Mesothelial cell of epicardium (in vitro differentiated cells): Measurements from ENCODE around the gene ZSWIM3. TPM values are rescaled to one million over a fixed set of nuclear protein-coding genes. Genes with fewer than 3 reads are reported as not detected.

Source experiments
- DNase-seq, 2 experiments: peaks; one replicate each; pipeline ENCODE4 v3.0.0; 2021; ENCODE audit warnings: low spot score in 2 of 2; ENCODE audit not compliant: unreplicated experiment in 2 of 2
- H3K27ac Mint-ChIP-seq: 2 replicates; pipeline ENCODE4 v1.8.0; 2021; ENCODE audit warnings: mixed read lengths
- H3K27me3 Mint-ChIP-seq: 2 replicates; pipeline ENCODE4 v1.8.0; 2021; ENCODE audit warnings: low read depth, mixed read lengths
- H3K36me3 Mint-ChIP-seq: 2 replicates; pipeline ENCODE4 v1.8.0; 2021; ENCODE audit warnings: mixed read lengths
- H3K4me1 Mint-ChIP-seq: 2 replicates; pipeline ENCODE4 v1.8.0; 2021; ENCODE audit warnings: mixed read lengths
- H3K4me3 Mint-ChIP-seq: 2 replicates; pipeline ENCODE4 v1.8.0; 2021; ENCODE audit warnings: mild to moderate bottlenecking, moderate library complexity, mixed read lengths
- H3K9me3 Mint-ChIP-seq: 2 replicates; pipeline ENCODE4 v1.8.0; 2021; ENCODE audit warnings: mixed read lengths
- CTCF ChIP-seq: fragments of 200-600 bp; sonication (generic); IDR thresholded peaks from one replicate; pipeline ENCODE4 v1.5.0; 2021; ENCODE audit warnings: antibody characterized with exemption; ENCODE audit not compliant: unreplicated experiment
- total RNA-seq: library from RNA; stranded (reverse); gene quantifications from 3 replicates; pipeline ENCODE4 v1.2.1, GENCODE V29; 2021

The ZSWIM3 gene
- total RNA-seq, 1 donor from 2014 or later, result 4.6 TPM

GRCh38 chr20:45833883-45834796 is 23.3 kb upstream of the ZSWIM3 start:
- Mint-ChIP-seq H3K27ac (peak overlapping the region; percentile 21), H3K9me3 (no peaks in the 10 kb centered on the region), H3K27me3 (no peaks in the 10 kb centered on the region), H3K36me3 (no peaks in the 10 kb centered on the region), H3K4me1 (peaks cover 22% of the 10 kb centered on the region), H3K4me3 (peak overlapping the region; percentile 75)
- TF ChIP-seq CTCF, result no peak
- peak; percentile 43 to 74 for DNase-seq

GRCh38 chr20:45834797-45835161 is 22.6 kb upstream of the ZSWIM3 start:
- no peaks in the 10 kb centered on the region for H3K36me3 Mint-ChIP-seq
- H3K27ac Mint-ChIP-seq, result peak overlapping the region; percentile 21
- H3K9me3 Mint-ChIP-seq, result no peaks in the 10 kb centered on the region
- peaks cover 22% of the 10 kb centered on the region for H3K4me1 Mint-ChIP-seq
- no peak for DNase-seq
- H3K27me3 Mint-ChIP-seq, result no peaks in the 10 kb centered on the region
- TF ChIP-seq CTCF, result no peak
- peak overlapping the region; percentile 75 for H3K4me3 Mint-ChIP-seq

DNA sequence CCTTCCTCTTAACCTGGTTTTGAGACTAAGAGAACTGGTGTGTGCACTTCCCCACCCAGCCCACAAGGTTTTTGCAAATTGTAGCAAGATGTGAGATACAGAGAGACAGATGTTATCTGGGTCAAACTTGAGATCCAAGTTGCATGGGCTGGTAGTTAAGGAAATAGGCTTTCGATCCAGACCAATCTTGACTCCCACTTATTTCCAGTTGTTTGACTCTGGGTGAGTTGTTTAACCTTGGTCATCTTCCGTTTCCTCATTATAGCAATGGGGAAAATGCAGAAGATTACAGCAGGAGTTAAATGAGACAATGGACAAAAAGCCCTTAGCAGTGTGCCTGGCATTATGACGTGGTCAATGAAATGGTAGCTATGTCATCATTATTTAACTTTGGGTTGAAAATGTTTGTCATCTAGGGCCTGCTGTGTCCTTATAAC is 22.1 kb upstream of the ZSWIM3 start:
- H3K4me1 Mint-ChIP-seq, result peaks cover 21% of the 10 kb centered on the region
- TF ChIP-seq CTCF, result no peak
- no peaks in the 10 kb centered on the region for H3K27me3 Mint-ChIP-seq
- no peaks in the 10 kb centered on the region for H3K36me3 Mint-ChIP-seq
- H3K9me3 Mint-ChIP-seq, result no peaks in the 10 kb centered on the region
- no peak overlapping the region for H3K27ac Mint-ChIP-seq
- peak overlapping the region; percentile 75 for H3K4me3 Mint-ChIP-seq
- no peak for DNase-seq

DNA sequence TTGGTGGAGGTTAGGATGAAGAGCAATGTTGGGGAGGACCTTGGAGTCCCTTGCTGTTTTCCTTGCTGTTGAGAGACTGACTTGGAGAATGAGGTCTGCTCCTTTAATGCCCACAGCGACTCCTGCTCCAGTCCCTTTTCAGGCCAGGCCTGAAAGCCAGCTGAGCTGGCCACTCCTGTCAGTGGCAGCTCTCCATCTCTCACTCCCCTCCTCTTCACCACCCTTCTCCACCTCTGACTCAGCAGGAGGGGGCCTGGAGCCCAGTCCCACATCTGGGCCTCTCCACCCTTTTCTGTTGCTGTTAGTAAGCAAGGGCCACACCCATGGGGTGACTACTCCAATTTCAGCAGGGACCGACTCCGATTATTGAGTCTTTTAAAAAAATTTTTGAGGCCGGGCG is 21.6 kb upstream of the ZSWIM3 start:
- DNase-seq, result no peak
- no peak for TF ChIP-seq CTCF
- H3K36me3 Mint-ChIP-seq, result no peaks in the 10 kb centered on the region
- peaks cover 20% of the 10 kb centered on the region for H3K4me1 Mint-ChIP-seq
- no peak overlapping the region for H3K27ac Mint-ChIP-seq
- no peaks in the 10 kb centered on the region for H3K27me3 Mint-ChIP-seq
- no peaks in the 10 kb centered on the region for H3K9me3 Mint-ChIP-seq
- H3K4me3 Mint-ChIP-seq, result peak overlapping the region; percentile 46

GRCh38 chr20:45836841-45837240 is 20.6 kb upstream of the ZSWIM3 start:
- Mint-ChIP-seq H3K27ac (peak overlapping the region; percentile 9), H3K4me1 (peaks cover 20% of the 10 kb centered on the region), H3K36me3 (no peaks in the 10 kb centered on the region), H3K27me3 (no peaks in the 10 kb centered on the region), H3K4me3 (peak overlapping the region; percentile 1), H3K9me3 (no peaks in the 10 kb centered on the region)
- TF ChIP-seq CTCF, result no peak
- no peak for DNase-seq
